ENCODE data around the gene ATAT1. TPM values are rescaled to one million over a fixed set of nuclear protein-coding genes. Genes with fewer than 3 reads are reported as not detected.

Gene ATAT1
- total RNA-seq, 2 donors from 2014 or later = 5.2 to 7.2 TPM

GRCh38 chr6:30689985-30690384 lies 63.3 kb downstream of the ATAT1 start:
- peak; percentile 59 for DNase-seq (ENCODE audit: low spot score)
- intact Hi-C loops (cut with DNase I) = loop anchor here in 1 of 2 donors (2.0 kb wide), 1 partner anchor 31 kb away; the partner anchor contains the start of gene TUBB

- peak; percentile 95 for DNase-seq (ENCODE audit: low spot score)
- intact Hi-C loops (cut with DNase I) = no loop called here
These were observed 63.9 kb downstream of the ATAT1 start, which contains the start of gene NRM for GRCh38 chr6:30690403-30691207. Gene NRM (minus strand): TSS chr6:30690984. CDS start chr6:30690974, 10 bp downstream.

GRCh38 chr6:30691208-30691847 lies 64.7 kb downstream of the ATAT1 start:
- intact Hi-C loops (cut with DNase I) = no loop called here

More at GRCh38 chr6:30691208-30691847, 64.7 kb downstream of the ATAT1 start:
- no peak for DNase-seq (ENCODE audit: low spot score)

Small RNAs within 50 kb of the gene (microRNA-seq; reads per million reads assigned to microRNA genes)
- gene MIR877 (ENCODE audit: borderline microRNAs expressed in 2 of 2) = 55.1 to 76.8 reads per million in 2 donors

Other genes starting within 250 kb of the ATAT1 start
- gene HLA-E, start 137.4 kb upstream of the ATAT1 start, total RNA-seq = 100 to 1,000 TPM; 304 to 327 TPM
- 10 to 100 TPM; 52.2 to 59.6 TPM for gene GNL1, start 70.4 kb upstream of the ATAT1 start, total RNA-seq
- gene PRR3, start 69.6 kb upstream of the ATAT1 start, total RNA-seq = 1 to 10 TPM; 5.4 to 8.3 TPM
- 10 to 100 TPM; 39.4 to 42.3 TPM for gene ABCF1, start 55.4 kb upstream of the ATAT1 start, total RNA-seq
- 10 to 100 TPM; 35.2 to 50.7 TPM for gene PPP1R10, start 9.6 kb upstream of the ATAT1 start, total RNA-seq
- gene MRPS18B, start 9.0 kb upstream of the ATAT1 start, total RNA-seq = 10 to 100 TPM; 27.8 to 29.6 TPM
- 10 to 100 TPM in 1 of 2 donors, 1 to 10 TPM in 1; 8.5 to 13.4 TPM for gene C6orf136, start 20.3 kb downstream of the ATAT1 start, total RNA-seq
- 10 to 100 TPM; 17.6 to 22.5 TPM for gene DHX16, start 46.1 kb downstream of the ATAT1 start, total RNA-seq
- gene PPP1R18, start 59.8 kb downstream of the ATAT1 start, total RNA-seq = 100 to 1,000 TPM in 1 of 2 donors, 10 to 100 TPM in 1; 70.0 to 111 TPM
- 10 to 100 TPM; 14.6 to 15.5 TPM for gene NRM, start 64.1 kb downstream of the ATAT1 start, total RNA-seq
- 10 to 100 TPM; 24.4 to 25.0 TPM for gene MDC1, start 90.4 kb downstream of the ATAT1 start, total RNA-seq
- gene TUBB, start 93.5 kb downstream of the ATAT1 start, total RNA-seq = 100 to 1,000 TPM; 342 to 378 TPM
- gene FLOT1, start 115.8 kb downstream of the ATAT1 start, total RNA-seq = 100 to 1,000 TPM; 150 to 167 TPM
- gene IER3, start 117.7 kb downstream of the ATAT1 start, total RNA-seq = 10 to 100 TPM; 28.5 to 51.5 TPM

Measured in posterior vena cava (tissue), 2 donors.